T-helper 1 cell treated with Interleukin-12 subunit alpha and Interleukin-12 subunit beta and Interleukin-4 antibody, amounts not matched to agents 30 μg/mL and 1 μg/mL, for 36 hours (primary cell): Measurements from ENCODE around the gene AHCY.
"Not testable (repeated sequence)": the region's sequence is repeated elsewhere in the genome, so short reads cannot be mapped to it uniquely, and the experiment has no call there.

Source experiments
- H3K27ac Mint-ChIP-seq: one replicate; pipeline ENCODE4 v1.8.0; 2021; ENCODE audit warnings: mild to moderate bottlenecking, mixed read lengths
- H3K27me3 Mint-ChIP-seq: one replicate; pipeline ENCODE4 v1.8.0; 2021; ENCODE audit warnings: low read depth, mixed read lengths
- H3K36me3 Mint-ChIP-seq: one replicate; pipeline ENCODE4 v1.8.0; 2021; ENCODE audit warnings: low read depth, mixed read lengths
- H3K4me1 Mint-ChIP-seq: one replicate; pipeline ENCODE4 v1.8.0; 2021; ENCODE audit warnings: low read depth, mixed read lengths
- H3K4me3 Mint-ChIP-seq: one replicate; pipeline ENCODE4 v1.8.0; 2021; ENCODE audit warnings: mild to moderate bottlenecking, moderate library complexity, mixed read lengths
- H3K9me3 Mint-ChIP-seq: one replicate; pipeline ENCODE4 v1.8.0; 2021; ENCODE audit warnings: mixed read lengths

Gene AHCY

DNA sequence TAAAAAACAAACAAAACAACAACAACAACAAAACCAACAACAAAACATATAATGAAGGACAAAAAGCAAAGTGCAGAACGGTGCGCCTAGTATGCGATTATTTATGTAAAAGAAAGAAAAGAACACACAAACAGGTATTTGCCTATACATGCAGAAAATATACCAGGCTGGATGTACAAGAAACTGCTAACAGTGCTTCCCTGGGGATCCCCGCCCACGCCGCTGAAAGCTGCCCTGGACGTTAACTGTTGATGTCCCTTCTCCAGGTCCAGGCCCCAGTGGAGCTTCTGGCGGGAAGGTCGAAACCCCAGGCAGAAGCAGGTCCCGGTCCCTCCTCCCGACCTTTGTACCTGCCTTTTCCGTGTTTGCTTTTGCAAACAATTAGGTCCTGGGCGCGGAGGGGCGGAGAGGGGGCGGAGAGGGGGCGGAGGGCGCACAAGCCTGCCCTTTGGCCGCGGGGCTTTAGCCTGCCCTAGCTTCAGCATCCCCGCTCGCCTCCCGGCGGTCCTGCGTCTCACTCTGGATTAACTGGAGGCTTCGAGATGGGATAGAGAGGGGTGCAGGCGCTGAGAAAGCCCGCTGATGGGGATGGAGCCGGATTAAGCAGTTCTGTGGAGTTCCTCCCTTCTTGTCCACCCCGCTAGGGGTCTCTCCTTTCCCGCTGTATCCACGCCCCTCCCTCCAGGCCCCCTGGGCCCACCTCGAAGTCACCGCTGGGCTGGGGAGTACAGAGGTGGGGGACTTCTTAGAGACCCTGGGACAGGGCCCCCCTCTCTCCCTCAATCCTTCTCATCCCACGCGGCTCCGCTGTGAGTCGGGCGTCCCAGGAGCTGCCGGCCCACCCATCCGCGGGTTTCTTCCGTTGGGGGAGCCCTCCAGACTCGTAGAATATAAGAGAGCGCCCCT is 8.2 kb upstream of the AHCY start:
- Mint-ChIP-seq H3K4me1 (peaks cover 10% of the 10 kb centered on the region), H3K4me3 (no peak overlapping the region), H3K27ac (no peak overlapping the region), H3K27me3 (peaks cover 23% of the 10 kb centered on the region), H3K36me3 (no peaks in the 10 kb centered on the region), H3K9me3 (no peaks in the 10 kb centered on the region)

DNA sequence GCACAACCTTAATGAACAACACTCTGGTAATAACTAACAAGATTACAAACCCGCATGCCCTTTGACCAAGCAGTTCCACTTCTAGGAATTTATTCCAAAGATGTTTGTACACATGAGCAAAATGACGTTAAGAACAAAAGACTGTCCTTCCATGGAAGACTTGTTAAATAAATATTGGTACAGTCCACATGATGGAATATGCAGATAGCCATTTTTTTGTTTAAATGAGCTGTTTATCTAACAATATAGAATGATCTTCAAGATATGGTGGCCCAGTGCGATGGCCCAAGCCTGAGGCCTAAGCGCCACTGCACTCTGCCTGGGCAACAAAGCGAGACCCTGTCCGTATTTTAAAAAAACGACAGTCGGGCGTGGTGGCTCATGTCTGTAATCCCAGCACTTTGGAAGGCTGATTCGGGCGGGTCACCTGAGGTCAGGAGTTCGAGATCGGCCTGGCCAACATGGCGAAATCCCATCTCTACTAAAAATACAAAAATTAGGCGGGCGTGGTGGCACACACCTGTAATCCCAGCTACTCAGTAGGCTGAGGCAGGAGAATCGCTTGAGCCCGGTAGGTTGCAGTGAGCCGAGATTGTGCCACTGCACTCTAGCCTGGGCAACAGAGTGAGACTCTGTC is 7.4 kb upstream of the AHCY start:
- H3K4me3 Mint-ChIP-seq: no peak overlapping the region

DNA sequence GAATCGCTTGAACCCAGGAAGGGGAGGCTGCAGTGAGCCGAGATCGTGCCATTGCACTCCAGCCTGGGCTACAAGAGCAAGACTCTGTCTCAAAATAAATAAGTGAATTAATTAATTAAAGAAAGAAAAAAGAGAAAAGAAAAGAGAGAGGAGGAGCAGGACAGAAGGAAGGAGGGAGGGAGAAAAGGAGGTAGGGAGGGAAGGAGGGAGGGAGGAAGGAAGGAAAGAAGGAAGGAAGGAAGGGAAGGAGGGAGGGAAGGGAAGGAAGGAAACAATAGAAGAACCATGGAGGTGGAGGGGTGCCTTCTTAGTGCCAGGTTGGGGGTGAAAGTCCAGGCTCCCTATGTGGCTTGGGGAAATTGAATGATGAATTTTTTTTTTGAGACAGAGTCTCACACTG is 6.5 kb upstream of the AHCY start:
- Mint-ChIP-seq H3K27ac (no peak overlapping the region), H3K4me1 (peaks cover 10% of the 10 kb centered on the region), H3K36me3 (no peaks in the 10 kb centered on the region), H3K4me3 (no peak overlapping the region), H3K27me3 (peaks cover 23% of the 10 kb centered on the region), H3K9me3 (no peaks in the 10 kb centered on the region)

More for the DNA sequence above, 7.4 kb upstream of the AHCY start:
- Mint-ChIP-seq H3K27me3 (peaks cover 23% of the 10 kb centered on the region), H3K36me3 (no peaks in the 10 kb centered on the region), H3K27ac (no peak overlapping the region), H3K4me1 (peaks cover 10% of the 10 kb centered on the region), H3K9me3 (no peaks in the 10 kb centered on the region)

- no peaks in the 10 kb centered on the region for H3K36me3 Mint-ChIP-seq
- no peak overlapping the region for H3K4me3 Mint-ChIP-seq
- peaks cover 19% of the 10 kb centered on the region for H3K4me1 Mint-ChIP-seq
- no peak overlapping the region for H3K27ac Mint-ChIP-seq
- H3K27me3 Mint-ChIP-seq: peaks cover 4% of the 10 kb centered on the region
- no peaks in the 10 kb centered on the region for H3K9me3 Mint-ChIP-seq
Measured at GRCh38 chr20:34305333-34306230, 2.4 kb upstream of the AHCY start.

DNA sequence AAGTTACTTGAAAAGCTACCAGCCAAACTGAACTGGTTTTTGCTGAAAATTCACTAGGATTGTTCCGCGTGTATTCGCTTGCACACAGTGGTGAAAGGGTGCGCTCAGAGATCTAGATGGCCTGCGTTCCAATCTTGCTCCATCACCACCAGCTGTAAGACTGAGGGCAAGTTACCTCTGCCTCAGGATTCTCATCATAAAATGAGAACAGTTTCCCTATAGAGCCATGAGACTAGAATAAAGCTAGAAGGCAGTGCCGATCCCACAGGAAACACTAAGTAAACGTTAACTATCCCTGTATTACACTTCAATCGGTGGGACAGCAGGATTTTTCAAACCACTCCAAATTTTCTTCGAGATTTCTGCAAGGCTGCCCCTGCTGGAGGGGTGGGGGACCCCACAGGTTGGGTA is 838 bp downstream of the AHCY start:
- no peaks in the 10 kb centered on the region for H3K9me3 Mint-ChIP-seq
- H3K27ac Mint-ChIP-seq: peak overlapping the region; percentile 85
- no peaks in the 10 kb centered on the region for H3K36me3 Mint-ChIP-seq
- H3K27me3 Mint-ChIP-seq: no peaks in the 10 kb centered on the region
- H3K4me1 Mint-ChIP-seq: peaks cover 19% of the 10 kb centered on the region
- H3K4me3 Mint-ChIP-seq: peak overlapping the region; percentile 86

GRCh38 chr20:34301587-34302311 is 1.4 kb downstream of the AHCY start:
- Mint-ChIP-seq H3K27me3 (no peaks in the 10 kb centered on the region), H3K9me3 (no peaks in the 10 kb centered on the region), H3K27ac (peak overlapping the region; percentile 85), H3K4me3 (peak overlapping the region; percentile 86), H3K36me3 (no peaks in the 10 kb centered on the region), H3K4me1 (peaks cover 19% of the 10 kb centered on the region)

GRCh38 chr20:34300809-34301586 is 2.2 kb downstream of the AHCY start:
- Mint-ChIP-seq H3K9me3 (no peaks in the 10 kb centered on the region), H3K27me3 (no peaks in the 10 kb centered on the region), H3K4me3 (peak overlapping the region; percentile 86), H3K4me1 (peaks cover 19% of the 10 kb centered on the region), H3K27ac (peak overlapping the region; percentile 35), H3K36me3 (no peaks in the 10 kb centered on the region)

DNA sequence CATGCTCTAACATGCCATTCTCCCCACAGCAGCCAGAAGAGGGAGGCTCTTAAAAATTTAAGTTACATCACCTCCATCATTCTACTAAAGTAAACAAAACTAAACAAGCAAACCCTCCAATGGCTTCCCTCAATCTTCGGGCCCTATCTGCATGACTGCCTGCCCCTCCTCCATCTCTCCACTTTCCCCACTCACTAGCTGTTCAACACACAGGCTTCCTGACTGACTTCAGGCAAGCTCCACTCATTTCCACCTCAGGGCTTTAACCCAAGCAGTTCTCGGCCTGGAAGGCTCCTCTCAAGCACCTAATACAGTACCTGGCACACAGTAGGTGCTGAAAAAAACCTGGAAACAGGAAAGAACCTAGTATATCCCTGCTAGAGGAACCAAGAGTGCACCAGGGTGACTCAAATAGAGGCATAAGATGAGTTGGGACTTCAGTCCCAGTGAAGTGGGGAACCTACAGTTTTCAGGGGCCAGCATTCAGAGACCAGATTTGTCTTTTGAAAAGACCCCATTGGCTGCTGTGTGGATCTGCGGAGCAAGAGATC is 2.8 kb downstream of the AHCY start:
- Mint-ChIP-seq H3K36me3 (no peaks in the 10 kb centered on the region), H3K27me3 (no peaks in the 10 kb centered on the region), H3K9me3 (no peaks in the 10 kb centered on the region), H3K4me3 (no peak overlapping the region), H3K4me1 (peaks cover 19% of the 10 kb centered on the region), H3K27ac (no peak overlapping the region)

DNA sequence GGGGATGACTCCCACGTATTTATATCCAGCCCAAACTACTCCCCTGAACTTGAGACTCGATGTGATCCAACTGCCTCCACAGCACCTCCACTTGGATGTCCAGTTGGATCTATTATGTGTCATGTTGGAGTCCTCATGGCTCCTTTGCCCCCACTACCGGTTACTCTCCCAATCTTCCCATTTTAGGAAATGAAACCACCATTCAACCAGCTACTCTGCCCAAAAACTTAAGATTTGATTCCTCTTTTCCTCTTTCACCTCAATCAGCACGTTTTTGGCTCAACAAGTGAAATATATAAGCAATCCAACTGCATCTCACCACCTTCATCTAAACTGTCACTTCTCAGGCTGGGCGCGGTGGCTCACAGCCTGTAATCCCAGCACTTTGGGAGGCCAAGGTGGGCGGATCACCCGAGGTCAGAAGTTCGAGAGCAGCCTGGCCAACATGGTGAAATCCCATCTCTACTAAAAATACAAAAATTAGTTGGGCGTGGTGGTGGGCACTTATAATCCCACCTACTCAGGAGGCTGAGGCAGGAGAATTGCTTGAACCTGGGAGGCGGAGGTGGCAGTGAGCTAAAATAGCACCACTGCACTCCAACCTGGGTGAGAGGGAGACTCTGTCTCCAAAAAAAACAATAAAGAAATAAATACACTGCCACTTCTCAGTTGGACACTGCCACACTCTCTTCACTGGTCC is 3.4 kb downstream of the AHCY start:
- Mint-ChIP-seq H3K4me1 (peaks cover 19% of the 10 kb centered on the region), H3K4me3 (no peak overlapping the region), H3K27ac (no peak overlapping the region), H3K27me3 (no peaks in the 10 kb centered on the region), H3K9me3 (no peaks in the 10 kb centered on the region), H3K36me3 (no peaks in the 10 kb centered on the region)

DNA sequence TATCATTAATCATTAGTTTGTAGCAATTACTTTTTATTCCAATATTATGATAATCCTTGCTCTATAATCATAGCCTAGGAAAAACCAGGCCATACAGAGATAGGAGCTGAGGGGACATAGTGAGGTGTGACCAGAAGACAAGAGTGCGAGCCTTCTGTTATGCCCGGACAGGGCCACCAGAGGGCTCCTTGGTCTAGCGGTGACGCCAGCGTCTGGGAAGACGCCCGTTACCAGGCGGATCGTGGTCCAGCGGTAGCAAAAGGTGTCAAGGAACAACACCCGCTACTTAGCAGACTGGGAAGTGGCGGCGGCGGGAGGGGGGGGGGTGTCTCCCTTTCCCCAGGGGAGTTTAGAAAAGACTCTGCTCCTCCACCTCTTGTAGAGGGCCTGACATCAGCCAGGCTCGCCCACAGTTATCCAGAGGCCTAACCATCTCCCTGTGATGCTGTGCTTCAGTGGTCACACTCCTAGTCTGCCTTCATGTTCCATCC is 4.8 kb downstream of the AHCY start:
- H3K9me3 Mint-ChIP-seq, H3K36me3 Mint-ChIP-seq, H3K4me3 Mint-ChIP-seq, H3K27me3 Mint-ChIP-seq, H3K27ac Mint-ChIP-seq: not testable (repeated sequence)
- peaks cover 15% of the 10 kb centered on the region for H3K4me1 Mint-ChIP-seq

GRCh38 chr20:34296468-34296867 is 6.7 kb downstream of the AHCY start:
- no peak overlapping the region for H3K4me3 Mint-ChIP-seq
- H3K27ac Mint-ChIP-seq: no peak overlapping the region
- H3K27me3 Mint-ChIP-seq: no peaks in the 10 kb centered on the region
- peaks cover 6% of the 10 kb centered on the region for H3K4me1 Mint-ChIP-seq
- H3K9me3 Mint-ChIP-seq: no peaks in the 10 kb centered on the region
- peaks cover 6% of the 10 kb centered on the region for H3K36me3 Mint-ChIP-seq

GRCh38 chr20:34295284-34295683 is 7.9 kb downstream of the AHCY start:
- H3K4me3 Mint-ChIP-seq: no peak overlapping the region
- H3K9me3 Mint-ChIP-seq: no peaks in the 10 kb centered on the region
- H3K36me3 Mint-ChIP-seq: peaks cover 14% of the 10 kb centered on the region
- H3K27ac Mint-ChIP-seq: no peak overlapping the region
- no peaks in the 10 kb centered on the region for H3K27me3 Mint-ChIP-seq
- H3K4me1 Mint-ChIP-seq: no peaks in the 10 kb centered on the region

- no peak overlapping the region for H3K4me3 Mint-ChIP-seq
- H3K36me3 Mint-ChIP-seq: peaks cover 20% of the 10 kb centered on the region
- no peak overlapping the region for H3K27ac Mint-ChIP-seq
- no peaks in the 10 kb centered on the region for H3K9me3 Mint-ChIP-seq
- no peaks in the 10 kb centered on the region for H3K27me3 Mint-ChIP-seq
- no peaks in the 10 kb centered on the region for H3K4me1 Mint-ChIP-seq
Measured at GRCh38 chr20:34294563-34294962, 8.6 kb downstream of the AHCY start.
